HL-60 (cell line): ENCODE data around the gene CORT.
"Not testable (repeated sequence)": the region's sequence is repeated elsewhere in the genome, so short reads cannot be mapped to it uniquely, and the experiment has no call there.

Experiments used
- CTCF ChIP-seq: IDR thresholded peaks from one replicate; pipeline ENCODE4 v1.5.1; 2011; ENCODE audit warnings: low read length, control low read depth, inconsistent platforms; ENCODE audit not compliant: insufficient read depth
- SPI1 ChIP-seq: IDR thresholded peaks from 2 replicates; pipeline ENCODE4 v1.6.1; 2012; ENCODE audit warnings: low read depth, mild to moderate bottlenecking, borderline replicate concordance

DNA sequence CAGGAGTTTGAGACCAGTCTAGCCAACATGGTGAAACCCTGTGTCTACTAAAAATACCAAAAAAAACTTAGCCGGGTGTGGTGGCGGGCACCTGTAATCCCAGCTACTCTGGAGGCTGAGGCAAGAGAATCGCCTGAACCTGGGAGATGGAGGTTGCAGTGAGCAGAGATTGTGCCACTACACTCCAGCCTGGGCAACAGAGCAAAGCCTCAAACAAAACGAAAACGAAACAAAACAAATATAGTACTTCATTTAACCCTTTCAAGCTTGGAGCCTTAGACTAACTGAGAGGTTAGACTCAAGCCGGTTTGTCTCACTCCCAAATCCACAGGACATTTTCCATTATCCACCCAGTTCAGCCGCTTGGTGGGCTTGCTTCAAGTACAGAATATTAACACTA lies 7.6 kb downstream of the CORT start:
- TF ChIP-seq SPI1, CTCF: not testable (repeated sequence)
